Neural progenitor cell (in vitro differentiated cells): Measurements from ENCODE around the gene TLE6.
A peak's percentile ranks its signal among the peaks of the same experiment; 100 is the strongest.

Source experiments
- EZH2 ChIP-seq: fragments of 200-600 bp; sonication (generic); IDR thresholded peaks from 2 replicates; pipeline ENCODE4 v1.6.1; 2017; ENCODE audit warnings: antibody characterized with exemption, mild to moderate bottlenecking, moderate library complexity
- TF ChIP-seq, protein P1 (sequence below): fragments of 200-600 bp; sonication (generic); IDR thresholded peaks from 2 replicates; pipeline ENCODE4 v1.5.1; 2017; ENCODE audit warnings: antibody characterized with exemption, mild to moderate bottlenecking

DNA sequence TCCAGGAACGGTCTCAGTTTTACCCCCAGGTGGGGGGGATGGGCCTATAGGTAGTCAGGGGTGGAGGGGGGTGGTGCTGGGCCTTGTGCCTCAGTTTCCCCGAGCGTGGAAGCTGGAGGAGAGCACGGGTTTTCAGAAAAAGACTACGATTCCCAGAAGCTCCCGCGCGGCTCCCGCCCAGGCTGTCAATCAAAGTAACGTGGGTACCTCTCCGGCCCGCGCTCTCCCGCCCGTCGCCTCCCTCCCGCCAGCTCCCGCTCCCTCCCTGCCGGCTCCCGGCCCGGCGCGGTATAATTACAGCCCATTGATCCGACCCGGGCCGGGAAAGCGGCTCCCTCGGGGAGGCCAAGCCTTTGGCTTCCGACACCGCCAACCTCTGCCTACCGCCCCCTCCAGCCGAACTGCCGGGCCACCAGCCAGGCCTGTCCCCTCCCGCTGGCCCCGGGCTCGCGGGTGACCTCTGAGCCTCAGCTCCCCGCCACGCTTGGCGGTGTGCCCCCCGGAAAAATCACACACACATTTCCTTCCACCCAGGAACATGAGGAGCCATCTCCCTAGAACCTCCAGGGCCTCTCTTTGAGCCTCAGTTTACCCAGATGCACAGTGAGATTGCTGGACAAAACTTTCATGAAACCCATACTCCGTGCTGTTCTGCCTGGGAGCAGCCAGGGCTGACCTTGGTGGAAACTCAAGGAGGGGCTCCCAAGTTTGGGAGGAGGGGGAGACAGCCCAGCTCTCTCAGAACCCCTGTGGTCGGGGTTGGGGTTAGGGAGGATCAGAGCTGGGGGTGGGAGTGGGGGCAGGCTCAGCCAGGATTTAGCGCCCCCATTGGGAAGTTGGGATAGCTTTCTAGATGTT is 59.0 kb downstream of the TLE6 start:
- TF ChIP-seq, protein P1, sequence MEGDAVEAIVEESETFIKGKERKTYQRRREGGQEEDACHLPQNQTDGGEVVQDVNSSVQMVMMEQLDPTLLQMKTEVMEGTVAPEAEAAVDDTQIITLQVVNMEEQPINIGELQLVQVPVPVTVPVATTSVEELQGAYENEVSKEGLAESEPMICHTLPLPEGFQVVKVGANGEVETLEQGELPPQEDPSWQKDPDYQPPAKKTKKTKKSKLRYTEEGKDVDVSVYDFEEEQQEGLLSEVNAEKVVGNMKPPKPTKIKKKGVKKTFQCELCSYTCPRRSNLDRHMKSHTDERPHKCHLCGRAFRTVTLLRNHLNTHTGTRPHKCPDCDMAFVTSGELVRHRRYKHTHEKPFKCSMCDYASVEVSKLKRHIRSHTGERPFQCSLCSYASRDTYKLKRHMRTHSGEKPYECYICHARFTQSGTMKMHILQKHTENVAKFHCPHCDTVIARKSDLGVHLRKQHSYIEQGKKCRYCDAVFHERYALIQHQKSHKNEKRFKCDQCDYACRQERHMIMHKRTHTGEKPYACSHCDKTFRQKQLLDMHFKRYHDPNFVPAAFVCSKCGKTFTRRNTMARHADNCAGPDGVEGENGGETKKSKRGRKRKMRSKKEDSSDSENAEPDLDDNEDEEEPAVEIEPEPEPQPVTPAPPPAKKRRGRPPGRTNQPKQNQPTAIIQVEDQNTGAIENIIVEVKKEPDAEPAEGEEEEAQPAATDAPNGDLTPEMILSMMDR, result peak; percentile 19
- TF ChIP-seq EZH2, result peak; percentile 40
